Measurements from ENCODE around the gene AGPAT3. TPM values are rescaled to one million over a fixed set of nuclear protein-coding genes. Genes with fewer than 3 reads are reported as not detected.
"Not testable (repeated sequence)": the region's sequence is repeated elsewhere in the genome, so short reads cannot be mapped to it uniquely, and the experiment has no call there.

AGPAT3 gene
- total RNA-seq, 4 donors from 2014 or later = 31.7 to 35.7 (median 33.0) TPM

GRCh38 chr21:43895196-43895595 is 30.2 kb downstream of the AGPAT3 start:
- H3K36me3 ChIP-seq = peaks cover 0 to 33% (median 4%) of the 10 kb centered on the region in 3 donors
- no peak for TF ChIP-seq POLR2A (IDR thresholded peaks at IDR 0.05)
- TF ChIP-seq CTCF (IDR thresholded peaks at IDR 0.05) = no peak
- 90 to 100% methylated on average over 4 of the region's 4 CpGs for WGBS, 2 donors
- DNase-seq = no peak
- no peak overlapping the region for H3K27ac ChIP-seq
- H3K4me1 ChIP-seq = peaks cover 0 to 20% (median 0%) of the 10 kb centered on the region in 3 donors
- H3K27me3 ChIP-seq = no peaks in the 10 kb centered on the region
- no peaks in the 10 kb centered on the region for H3K9me3 ChIP-seq
- no peak overlapping the region for H3K4me3 ChIP-seq
- intact Hi-C loops (cut with DNase I) = no loop called here

GRCh38 chr21:43896696-43897299 is 31.8 kb downstream of the AGPAT3 start:
- H3K4me3 ChIP-seq; DNase-seq; H3K9me3 ChIP-seq; intact Hi-C loops (cut with DNase I); H3K27ac ChIP-seq; H3K27me3 ChIP-seq: not testable (repeated sequence)
- Histone ChIP-seq H3K4me1 (peaks cover 0 to 22% (median 0%) of the 10 kb centered on the region in 3 donors), H3K36me3 (peaks cover 0 to 37% (median 4%) of the 10 kb centered on the region in 3 donors)
- 82 to 87% methylated on average over 3 of the region's 8 CpGs for WGBS, 2 donors

GRCh38 chr21:43899307-43900077 is 34.5 kb downstream of the AGPAT3 start:
- Histone ChIP-seq H3K36me3 (peaks cover 0 to 29% (median 4%) of the 10 kb centered on the region in 3 donors), H3K27me3 (no peaks in the 10 kb centered on the region), H3K27ac (no peak overlapping the region), H3K4me1 (peaks cover 0 to 31% (median 7%) of the 10 kb centered on the region in 3 donors), H3K9me3 (no peaks in the 10 kb centered on the region), H3K4me3 (no peak overlapping the region)
- TF ChIP-seq CTCF (IDR thresholded peaks at IDR 0.05) (no peak), POLR2A (IDR thresholded peaks at IDR 0.05) (no peak)
- 88 to 95% methylated on average over 13 to 16 of the region's 23 CpGs for WGBS, 2 donors
- intact Hi-C loops (cut with DNase I) = no loop called here
- no peak for DNase-seq

- WGBS, 2 donors = 75 to 92% methylated on average over 1 of the region's 1 CpG
- no peak for DNase-seq
- Histone ChIP-seq H3K9me3 (no peaks in the 10 kb centered on the region), H3K27me3 (no peaks in the 10 kb centered on the region), H3K36me3 (peaks cover 0 to 33% (median 4%) of the 10 kb centered on the region in 3 donors), H3K4me3 (no peak overlapping the region), H3K27ac (no peak overlapping the region), H3K4me1 (peaks cover 0 to 31% (median 7%) of the 10 kb centered on the region in 3 donors)
- TF ChIP-seq CTCF (IDR thresholded peaks at IDR 0.05) (no peak), POLR2A (IDR thresholded peaks at IDR 0.05) (no peak)
- intact Hi-C loops (cut with DNase I) = no loop called here
These were observed 35.0 kb downstream of the AGPAT3 start for GRCh38 chr21:43900078-43900385.

DNA sequence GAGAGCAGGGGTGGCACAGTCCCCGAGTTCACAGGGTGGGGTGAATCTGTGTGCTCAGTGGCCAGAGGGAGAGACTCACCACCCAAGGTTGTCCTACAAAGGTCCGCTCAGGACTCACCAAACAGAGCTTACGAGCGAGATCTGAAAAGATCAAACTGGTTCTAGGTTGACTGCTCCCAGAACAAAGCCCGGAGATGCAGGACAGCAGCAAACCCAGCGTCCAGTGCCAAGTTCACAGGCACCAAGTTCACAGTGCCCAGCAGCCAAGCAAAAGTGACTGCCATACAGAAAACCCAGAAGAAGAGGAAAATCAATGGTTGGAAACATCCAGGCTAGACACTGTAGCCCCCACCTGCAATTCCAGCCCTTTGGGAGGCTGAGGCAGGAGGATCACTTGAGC is 35.7 kb downstream of the AGPAT3 start:
- no peaks in the 10 kb centered on the region for H3K9me3 ChIP-seq
- H3K4me1 ChIP-seq = peaks cover 0 to 31% (median 7%) of the 10 kb centered on the region in 3 donors
- DNase-seq = no peak
- H3K27me3 ChIP-seq = no peaks in the 10 kb centered on the region
- H3K4me3 ChIP-seq = no peak overlapping the region
- H3K27ac ChIP-seq = no peak overlapping the region
- peaks cover 0 to 39% (median 4%) of the 10 kb centered on the region in 3 donors for H3K36me3 ChIP-seq
- 78 to 87% methylated on average over 6 of the region's 6 CpGs for WGBS, 2 donors
- intact Hi-C loops (cut with DNase I) = no loop called here
- TF ChIP-seq CTCF (IDR thresholded peaks at IDR 0.05) (no peak), POLR2A (IDR thresholded peaks at IDR 0.05) (no peak)

Measured in esophagus squamous epithelium (tissue), 5 donors.